SK-N-SH (cell line): ENCODE measurements around the gene TEX30. TPM values are rescaled to one million over a fixed set of nuclear protein-coding genes. Genes with fewer than 3 reads are reported as not detected.

Experiments used
- CTCF ChIA-PET: fragments of 300-600, 350-600 bp; formaldehyde crosslinking; extraction: SDS; loops from one replicate; lab custom pipeline; 2021; lab: Yijun Ruan, JAX
- POLR2A ChIA-PET: fragments of 350-600 bp; sonication (Branson Sonifier 250); formaldehyde crosslinking; extraction: SDS; loops from one replicate; lab custom pipeline; 2020; ENCODE audit warnings: antibody characterized with exemption, inconsistent platforms; lab: Yijun Ruan, JAX
- DNase-seq: peaks from one replicate; pipeline ENCODE4 v3.0.0; 2012
- H2AFZ ChIP-seq: fragments of 200-600 bp; sonication (generic); 2 replicates; pipeline ENCODE4 v1.8.1; 2016; ENCODE audit warnings: antibody characterized with exemption, mild to moderate bottlenecking, low read depth
- H3F3A ChIP-seq: fragments of 200-600 bp; sonication (generic); replicated peaks from 2 replicates; pipeline ENCODE3; 2016; ENCODE audit warnings: antibody characterized with exemption, mild to moderate bottlenecking; ENCODE audit not compliant: insufficient read depth
- H3K27ac ChIP-seq, 2 experiments: fragments of 200-500 bp in 1 of 2; fragments of 200-600 bp in 1 of 2; sonication (Bioruptor generic) in 1 of 2; sonication (generic), shearing (Covaris generic) in 1 of 2; 2 replicates each; pipeline versions ENCODE4 v1.5.1 to v1.6.1; 2014 to 2016; ENCODE audit warnings: low read depth in 2 of 2, inconsistent platforms in 1 of 2, low read length in 1 of 2, mild to moderate bottlenecking in 1 of 2, mixed read lengths in 1 of 2
- H3K27me3 ChIP-seq: fragments of 200-600 bp; sonication (generic), shearing (Covaris generic); 2 replicates; pipeline ENCODE4 v1.6.1; 2016; ENCODE audit warnings: mixed run types; ENCODE audit not compliant: insufficient read depth
- H3K36me3 ChIP-seq, 2 experiments: fragments of 200-500 bp in 1 of 2; fragments of 200-600 bp in 1 of 2; sonication (Bioruptor generic) in 1 of 2; sonication (generic) in 1 of 2; replicated peaks in 1 of 2; 2 replicates each; pipeline versions ENCODE3 to v1.5.1; 2014 to 2016; ENCODE audit warnings: low read length in 1 of 2, mild to moderate bottlenecking in 1 of 2; ENCODE audit not compliant: insufficient read depth in 2 of 2, control insufficient read depth in 1 of 2
- H3K4me1 ChIP-seq, 2 experiments: fragments of 200-500 bp in 1 of 2; fragments of 200-600 bp in 1 of 2; sonication (Bioruptor generic) in 1 of 2; sonication (generic), shearing (Covaris generic) in 1 of 2; 2 replicates each; pipeline versions ENCODE4 v1.5.1 to v1.6.1; 2014 to 2016; ENCODE audit warnings: low read depth in 1 of 2, low read length in 1 of 2, mixed run types in 1 of 2; ENCODE audit not compliant: insufficient read depth in 2 of 2, control insufficient read depth in 1 of 2
- H3K4me2 ChIP-seq: fragments of 200-600 bp; sonication (generic), shearing (Covaris generic); 2 replicates; pipeline ENCODE4 v1.6.1; 2017; ENCODE audit warnings: mixed run types
- H3K4me3 ChIP-seq, 2 experiments: fragments of 200-500 bp in 1 of 2; fragments of 200-600 bp in 1 of 2; sonication (Bioruptor generic) in 1 of 2; sonication (generic), shearing (Covaris generic) in 1 of 2; 2 replicates each; pipeline versions ENCODE4 v1.5.1 to v1.8.1; 2014 to 2016; ENCODE audit warnings: low read depth in 2 of 2, inconsistent platforms in 1 of 2, low read length in 1 of 2, mild to moderate bottlenecking in 1 of 2, mixed read lengths in 1 of 2, moderate library complexity in 1 of 2
- H3K79me2 ChIP-seq: fragments of 200-600 bp; sonication (generic); 2 replicates; pipeline ENCODE4 v1.8.1; 2017; ENCODE audit warnings: mild to moderate bottlenecking; ENCODE audit not compliant: insufficient read depth
- H3K9ac ChIP-seq: fragments of 200-600 bp; sonication (generic); 2 replicates; pipeline ENCODE4 v1.6.1; 2017; ENCODE audit warnings: mixed run types
- H3K9me2 ChIP-seq: fragments of 200-600 bp; sonication (generic); 2 replicates; pipeline ENCODE4 v1.6.1; 2017; ENCODE audit warnings: mixed run types
- H3K9me3 ChIP-seq: fragments of 200-600 bp; sonication (generic); 2 replicates; pipeline ENCODE4 v1.6.1; 2017; ENCODE audit warnings: mixed run types, mild to moderate bottlenecking, moderate library complexity
- H4K20me1 ChIP-seq: fragments of 200-600 bp; sonication (generic); 2 replicates; pipeline ENCODE4 v1.6.1; 2017; ENCODE audit warnings: mild to moderate bottlenecking, mixed run types; ENCODE audit not compliant: insufficient read depth
- CHD2 ChIP-seq: fragments of 150-350 bp; IDR thresholded peaks from 2 replicates; pipeline ENCODE4 v1.6.1; 2018; ENCODE audit warnings: low read length; ENCODE audit not compliant: partially characterized antibody
- ELF1 ChIP-seq: IDR thresholded peaks from 2 replicates; pipeline ENCODE4 v1.4.0; 2012
- EP300 ChIP-seq, 2 experiments: IDR thresholded peaks; 2 replicates each; pipeline versions ENCODE4 v1.4.0 to v1.6.1; 2012; ENCODE audit warnings: borderline replicate concordance in 1 of 2, low read depth in 1 of 2, low read length in 1 of 2
- EZH2phosphoT487 ChIP-seq: fragments of 200-600 bp; sonication (generic); IDR thresholded peaks from 2 replicates; pipeline ENCODE4 v1.6.1; 2017; ENCODE audit warnings: low read depth, mixed run types, mild to moderate bottlenecking, antibody characterized with exemption, moderate library complexity, borderline replicate concordance
- FOSL2 ChIP-seq: IDR thresholded peaks from 2 replicates; pipeline ENCODE4 v1.4.0; 2012; ENCODE audit warnings: low read depth, mild to moderate bottlenecking, moderate library complexity, borderline replicate concordance
- GATA2 ChIP-seq: sonication (generic); formaldehyde crosslinking; IDR thresholded peaks from 2 replicates; pipeline ENCODE4 v1.5.0; 2020; ENCODE audit warnings: mild to moderate bottlenecking, missing genetic modification reagents
- IRF3 ChIP-seq: fragments of 150-350 bp; IDR thresholded peaks from 2 replicates; pipeline ENCODE4 v1.6.1; 2016; ENCODE audit warnings: mild to moderate bottlenecking, low read depth, low read length
- JUND ChIP-seq: IDR thresholded peaks from 2 replicates; pipeline ENCODE4 v1.4.0; 2012
- MEF2A ChIP-seq: IDR thresholded peaks from 2 replicates; pipeline ENCODE4 v1.4.0; 2012; ENCODE audit warnings: low read depth, borderline replicate concordance
- PBX3 ChIP-seq: IDR thresholded peaks from 2 replicates; pipeline ENCODE4; 2012
- POLR2AphosphoS5 ChIP-seq: IDR thresholded peaks from 2 replicates; pipeline ENCODE4 v1.6.1; 2012; ENCODE audit warnings: low read depth, low read length
- RAD21 ChIP-seq: IDR thresholded peaks from 2 replicates; pipeline ENCODE4 v1.6.1; 2012; ENCODE audit warnings: mild to moderate bottlenecking, low read length
- RFX5 ChIP-seq: IDR thresholded peaks from 2 replicates; pipeline ENCODE4 v1.6.1; 2012; ENCODE audit warnings: mild to moderate bottlenecking, improper control_type of control experiment, low read length
- RXRA ChIP-seq: IDR thresholded peaks from 2 replicates; pipeline ENCODE4 v1.4.0; 2012; ENCODE audit warnings: low read depth, mild to moderate bottlenecking, borderline replicate concordance
- SIN3A ChIP-seq: IDR thresholded peaks from 2 replicates; pipeline ENCODE4 v1.6.1; 2012; ENCODE audit warnings: low read depth, mild to moderate bottlenecking, low read length, moderate library complexity, borderline replicate concordance
- SMC3 ChIP-seq: IDR thresholded peaks from 2 replicates; pipeline ENCODE4 v1.6.1; 2012; ENCODE audit warnings: low read depth, low read length, improper control_type of control experiment
- TAF1 ChIP-seq: IDR thresholded peaks from 2 replicates; pipeline ENCODE4 v1.6.1; 2012; ENCODE audit warnings: low read depth, mild to moderate bottlenecking, low read length, moderate library complexity, borderline replicate concordance
- TEAD4 ChIP-seq: IDR thresholded peaks from 2 replicates; pipeline ENCODE4 v1.4.0; 2012; ENCODE audit warnings: mild to moderate bottlenecking, borderline replicate concordance; ENCODE audit not compliant: insufficient read depth
- YY1 ChIP-seq: IDR thresholded peaks from 2 replicates; pipeline ENCODE4 v1.4.0; 2012; ENCODE audit warnings: low read depth, mild to moderate bottlenecking
- ZBTB33 ChIP-seq: IDR thresholded peaks from 2 replicates; pipeline ENCODE4 v1.4.0; 2012; ENCODE audit warnings: low read depth, borderline replicate concordance
- WGBS: methylation state at CpG from one replicate; pipeline ENCODE4 v1.1.6; 2017; ENCODE audit warnings: low lambda C conversion rate; 5-methylcytosine and 5-hydroxymethylcytosine counted together
- polyA plus RNA-seq, 3 experiments: library from polyadenylated mRNA; depleted of rRNA; stranded (reverse); fragments of >200 nt; gene quantifications; 2 replicates each; pipeline ENCODE4 v1.2.3, GENCODE V29; 2012

Gene TEX30
- polyA plus RNA-seq, 1 of the 3 experiments (the other 2 are of a cell fraction), result 7.2 TPM

GRCh38 chr13:102777736-102778135 lies 4.2 kb upstream of the TEX30 start:
- Histone ChIP-seq H3K9ac (no peak overlapping the region), H3K27me3 (no peaks in the 10 kb centered on the region), H3K36me3 (no peaks in the 10 kb centered on the region), H3K9me3 (no peaks in the 10 kb centered on the region), H3K4me3 (no peak overlapping the region), H3F3A (peaks cover 5% of the 10 kb centered on the region), H3K27ac (no peak overlapping the region), H3K79me2 (peaks cover under 1% of the 10 kb centered on the region; the same call in 1 of the 2 replicates), H2AFZ (no peak overlapping the region), H3K4me2 (no peak overlapping the region), H3K9me2 (no peaks in the 10 kb centered on the region), H4K20me1 (no peaks in the 10 kb centered on the region), H3K4me1 (peaks cover 0 to 7% of the 10 kb centered on the region in 2 experiments; a peak in 1 of 4 replicates)
- ChIA-PET POLR2A (no interaction called here), CTCF (no interaction called here)
- TF ChIP-seq CHD2 (no peak), POLR2AphosphoS5 (no peak), EZH2phosphoT487 (no peak), ELF1 (no peak), EP300 (IDR thresholded peaks at IDR 0.05; ENCODE audit: borderline replicate concordance in 1 of 2, low read depth in 1 of 2, low read length in 1 of 2) (no peak), SMC3 (no peak), SIN3A (no peak), TEAD4 (no peak), IRF3 (no peak), TAF1 (no peak), PBX3 (no peak), RXRA (no peak), GATA2 (CRISPR knock-in tag) (no peak), RFX5 (no peak), ZBTB33 (no peak), MEF2A (no peak), RAD21 (no peak), YY1 (no peak), FOSL2 (no peak), JUND (no peak)
- WGBS, result 62% methylated on average over 2 of the region's 3 CpGs
- no peak for DNase-seq
